CMK (cell line): Measurements from ENCODE around the gene KCNJ10.

ENCODE experiments used
- DNase-seq: peaks from one replicate; pipeline ENCODE4 v3.0.0-alpha.2; 2010; ENCODE audit warnings: low read depth

The KCNJ10 gene

DNA sequence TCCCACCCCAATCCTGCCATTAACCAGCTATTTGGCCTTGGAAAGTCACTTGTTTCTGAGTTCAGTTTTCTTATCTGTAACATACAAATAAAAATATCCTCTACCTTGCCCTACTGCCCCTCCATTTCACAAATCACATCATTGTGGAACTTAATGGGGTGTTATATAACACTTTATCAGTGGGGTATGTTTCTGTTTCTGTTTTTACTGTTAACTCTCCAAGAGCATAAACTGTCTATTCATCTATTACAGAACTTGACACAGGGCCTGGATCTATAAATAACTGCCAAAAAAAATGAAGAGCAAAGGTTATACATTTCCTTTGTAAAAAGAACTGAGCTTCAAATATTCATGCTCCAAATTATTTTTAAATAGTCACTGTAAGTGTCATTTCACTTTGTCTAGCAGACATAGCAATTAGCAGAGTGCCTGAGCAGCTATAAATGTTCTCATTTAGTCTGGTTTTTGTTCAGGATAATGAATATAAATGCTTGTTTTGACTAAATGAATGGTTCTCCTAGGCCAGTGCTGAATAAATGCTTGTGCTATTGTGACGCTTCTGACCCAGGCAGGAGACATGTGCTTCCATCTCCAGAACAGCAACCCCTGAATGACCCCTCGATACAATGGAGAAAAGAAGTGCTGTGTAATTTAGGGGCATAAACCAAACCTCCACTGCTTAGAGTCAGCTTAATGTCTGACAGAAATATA is 45.6 kb downstream of the KCNJ10 start:
- DNase-seq: no peak

DNA sequence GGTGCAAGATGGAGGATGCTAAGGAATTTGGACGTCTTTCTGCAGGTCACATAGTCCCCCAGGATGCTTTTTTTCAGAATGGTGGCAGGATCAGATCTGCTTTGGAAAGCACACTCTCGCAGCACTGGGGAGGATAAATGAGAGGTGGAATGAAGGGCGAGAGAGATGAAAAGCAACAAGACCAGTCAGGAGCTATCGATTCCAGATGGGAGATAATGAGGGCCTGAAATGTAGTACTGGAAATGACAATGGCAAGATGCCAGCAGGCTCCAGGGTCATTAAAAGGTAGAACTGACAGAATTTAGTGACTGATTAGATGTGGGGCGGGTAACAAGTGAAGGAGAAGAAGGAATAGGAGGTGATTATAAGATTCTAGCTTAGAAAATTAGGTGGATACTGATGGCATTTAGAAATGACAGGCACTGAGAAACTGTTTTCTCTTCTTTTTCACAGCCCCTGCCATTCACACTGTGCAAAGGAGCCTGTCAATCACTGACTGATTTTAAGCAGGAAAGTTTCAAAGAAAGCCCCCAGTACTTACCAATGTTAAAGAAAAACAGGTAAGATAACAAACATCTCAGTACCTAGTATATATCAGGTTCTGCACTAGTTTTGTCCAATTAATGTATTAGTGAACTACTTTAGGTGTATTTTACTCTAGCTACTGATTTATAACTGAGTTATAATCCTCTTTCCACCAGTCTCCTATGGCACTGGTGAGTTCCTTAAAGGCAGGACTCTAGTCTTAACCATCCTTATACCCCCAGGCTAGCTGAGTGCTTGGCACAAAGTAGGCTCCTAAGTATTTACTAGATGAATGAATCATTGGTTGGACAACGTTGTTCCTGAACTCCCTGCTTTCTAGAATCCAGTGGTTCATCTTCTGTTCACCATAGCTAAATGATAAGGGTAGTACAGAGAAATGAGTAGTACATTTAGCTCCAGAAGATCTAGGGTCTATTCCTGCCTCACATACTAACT is 47.3 kb downstream of the KCNJ10 start:
- no peak for DNase-seq

GRCh38 chr1:160021376-160022074 is 48.4 kb downstream of the KCNJ10 start:
- DNase-seq: no peak

DNA sequence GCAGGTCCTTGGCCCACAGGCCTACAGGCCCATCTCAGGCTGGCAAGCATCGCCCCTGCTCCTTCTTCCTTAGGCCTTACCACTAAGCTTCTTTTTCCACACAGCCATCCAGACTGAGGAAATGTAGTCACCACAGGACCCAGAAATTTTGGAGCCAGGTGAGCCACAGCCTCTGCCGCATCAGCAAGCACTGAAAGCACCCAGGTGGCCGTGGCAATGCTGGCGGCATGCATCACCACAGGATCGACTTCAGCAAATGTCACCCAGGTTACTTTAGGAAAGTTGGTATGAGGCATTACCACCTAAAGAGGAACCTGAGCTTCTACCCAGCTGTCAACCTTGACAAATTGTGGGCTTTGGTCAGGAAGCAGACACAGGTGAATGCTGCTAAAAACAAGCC is 49.8 kb downstream of the KCNJ10 start:
- DNase-seq: no peak

GRCh38 chr1:160018900-160019299 is 51.1 kb downstream of the KCNJ10 start:
- DNase-seq: no peak

DNA sequence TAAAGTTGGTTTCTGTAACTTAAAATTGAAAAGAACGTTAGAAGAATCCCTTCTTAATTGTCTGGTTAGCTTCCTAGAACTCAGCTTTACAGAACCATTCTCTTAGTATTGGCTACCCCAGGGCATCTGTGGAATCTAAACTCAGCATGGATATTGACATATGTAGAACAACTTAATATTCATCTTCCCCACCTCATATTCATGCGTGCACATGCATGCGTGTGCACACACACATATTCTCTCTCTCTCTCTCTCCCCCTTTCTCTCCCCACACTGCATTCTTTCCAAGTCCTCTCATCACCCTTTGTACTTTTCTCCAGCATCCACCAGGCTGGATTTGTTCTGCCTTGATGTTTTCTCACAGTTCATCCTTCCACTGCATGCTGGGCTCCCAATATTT is 51.6 kb downstream of the KCNJ10 start:
- no peak for DNase-seq

- no peak for DNase-seq
Observed at GRCh38 chr1:160017592-160017991, 52.4 kb downstream of the KCNJ10 start.

DNA sequence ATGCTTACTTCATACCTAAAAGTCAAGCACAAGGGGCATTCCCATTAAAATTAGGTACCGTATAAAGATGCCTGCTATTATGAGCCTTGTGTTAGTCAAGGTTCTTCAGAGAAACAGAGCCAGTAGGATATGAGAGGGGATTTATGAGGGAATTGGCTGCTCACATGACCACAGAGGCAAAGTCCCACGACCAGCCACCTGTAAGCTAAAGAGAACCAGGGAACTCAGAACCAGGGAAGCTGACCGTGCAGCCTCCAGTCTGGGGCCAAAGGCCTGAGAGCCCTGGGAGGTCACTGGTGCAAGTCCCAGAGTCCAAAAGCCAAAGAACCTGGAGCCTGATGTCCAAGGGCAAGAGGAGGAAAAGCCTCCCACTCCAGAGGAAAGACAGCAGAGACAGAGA is 58.2 kb downstream of the KCNJ10 start:
- no peak for DNase-seq

- no peak for DNase-seq
Observed at GRCh38 chr1:160009801-160010200, 60.2 kb downstream of the KCNJ10 start.

- no peak for DNase-seq
Observed at GRCh38 chr1:160009081-160009480, 60.9 kb downstream of the KCNJ10 start.

GRCh38 chr1:160007577-160008200 is 62.3 kb downstream of the KCNJ10 start:
- no peak for DNase-seq

DNA sequence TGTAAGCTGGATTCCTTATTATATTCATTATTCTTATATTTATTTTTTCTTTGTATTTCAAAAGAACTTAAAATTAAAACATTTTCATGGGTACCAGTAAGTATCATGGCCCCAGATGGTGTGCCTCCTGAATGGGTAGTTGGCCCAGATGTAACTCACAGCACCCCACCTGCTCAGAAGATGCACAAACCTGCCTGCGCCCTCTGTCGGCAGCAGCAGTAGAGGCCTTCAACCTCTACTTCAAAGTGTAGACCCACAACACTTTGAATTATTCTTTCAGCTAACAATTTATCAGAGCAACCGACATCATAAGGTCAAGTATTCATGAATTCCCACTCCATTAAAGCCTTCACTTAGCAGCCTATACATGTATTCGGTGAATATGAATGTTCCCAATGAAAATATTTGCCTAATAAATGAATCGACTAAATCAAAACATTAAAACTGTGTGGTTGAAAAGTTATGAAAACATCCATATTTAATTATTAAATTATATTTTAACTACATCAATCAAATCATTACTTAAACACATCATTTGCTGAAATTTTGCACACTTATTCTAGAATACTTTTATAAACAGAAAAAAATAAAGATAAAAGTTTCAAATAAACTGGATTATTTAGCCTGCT is 63.5 kb downstream of the KCNJ10 start:
- peak; percentile 62 for DNase-seq

GRCh38 chr1:160005070-160005469 is 64.9 kb downstream of the KCNJ10 start:
- no peak for DNase-seq

DNA sequence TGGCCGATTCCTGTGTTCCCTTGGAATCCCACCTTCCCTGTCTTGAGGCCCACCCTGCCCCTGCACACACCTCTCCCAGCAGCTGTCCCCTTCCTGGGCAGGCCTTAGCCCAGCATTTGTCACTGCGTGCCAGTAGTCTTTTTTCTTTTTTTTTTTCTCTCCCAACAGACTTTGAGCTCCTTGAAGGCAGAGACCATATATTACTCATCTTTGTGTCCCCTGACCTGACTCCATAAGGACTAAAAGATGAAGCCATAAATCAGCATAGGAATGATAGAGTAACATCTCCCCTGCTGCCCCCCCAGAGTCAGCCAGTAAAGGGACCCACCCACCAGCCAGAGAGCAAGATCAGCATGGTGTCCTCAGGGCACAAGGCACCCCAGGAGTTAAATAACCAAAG is 65.5 kb downstream of the KCNJ10 start:
- DNase-seq: no peak

DNA sequence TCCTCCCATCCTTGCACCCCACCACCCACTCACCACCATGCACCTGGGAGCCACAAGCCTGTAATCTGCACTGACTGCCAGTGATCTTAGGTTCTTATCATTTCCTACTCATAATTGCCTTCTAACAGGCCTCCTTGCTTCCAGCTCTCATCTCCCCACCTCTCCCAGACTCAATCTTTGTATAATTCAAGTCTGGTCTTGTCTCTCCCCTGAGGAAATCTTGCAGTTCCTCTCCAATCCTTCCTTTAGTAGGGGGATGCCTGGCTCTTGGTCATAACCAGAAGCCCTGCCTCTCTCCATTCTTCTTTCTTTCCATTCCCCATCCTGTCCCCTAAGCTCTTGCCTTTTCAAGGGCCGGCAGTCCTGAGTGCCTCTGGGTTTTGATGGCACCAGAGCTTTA is 66.0 kb downstream of the KCNJ10 start:
- DNase-seq: no peak

DNA sequence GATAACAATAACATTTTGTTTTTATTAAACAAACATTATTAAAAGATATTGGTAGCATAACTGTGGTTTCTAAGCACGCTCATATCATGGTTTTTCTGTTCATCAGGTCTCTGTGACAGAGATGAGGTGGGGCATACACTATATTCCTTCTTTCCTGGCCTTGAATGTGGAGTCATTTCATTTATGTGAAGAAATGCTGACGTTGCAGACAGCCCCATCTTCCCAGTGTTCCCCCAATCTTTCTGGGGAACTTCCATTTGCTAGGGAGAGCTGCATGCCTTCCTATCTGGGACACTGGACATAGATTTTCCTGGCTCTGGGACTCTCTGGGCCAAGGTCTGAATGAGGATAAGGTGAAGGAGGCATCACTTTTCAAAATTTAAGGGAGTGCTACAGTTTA is 68.5 kb downstream of the KCNJ10 start:
- no peak for DNase-seq

- no peak for DNase-seq
Observed at GRCh38 chr1:159999204-159999603, 70.8 kb downstream of the KCNJ10 start.

- no peak for DNase-seq
Observed at GRCh38 chr1:159996653-159997052, 73.3 kb downstream of the KCNJ10 start.

GRCh38 chr1:159994896-159995295 is 75.1 kb downstream of the KCNJ10 start:
- no peak for DNase-seq

- no peak for DNase-seq
Observed at GRCh38 chr1:159993911-159994310, 76.0 kb downstream of the KCNJ10 start.

DNA sequence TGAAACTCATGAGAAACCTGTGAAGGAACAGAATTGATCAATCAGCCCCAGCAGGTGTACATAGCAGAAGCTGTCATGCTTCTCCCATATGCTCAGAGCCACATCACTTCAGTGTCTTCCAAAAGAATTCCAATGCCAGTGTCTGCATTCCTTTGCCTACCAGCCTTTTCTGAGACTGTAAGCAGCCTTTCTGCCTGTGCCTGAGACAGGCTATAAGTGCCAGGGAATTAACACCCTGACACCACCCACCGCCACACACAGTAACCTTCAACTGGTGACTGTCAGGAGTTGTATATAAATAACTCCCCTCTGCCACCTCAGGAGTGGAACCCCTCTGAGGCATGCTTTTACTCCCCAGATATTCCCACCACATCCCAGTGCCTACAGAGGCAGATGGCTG is 77.8 kb downstream of the KCNJ10 start:
- no peak for DNase-seq

DNA sequence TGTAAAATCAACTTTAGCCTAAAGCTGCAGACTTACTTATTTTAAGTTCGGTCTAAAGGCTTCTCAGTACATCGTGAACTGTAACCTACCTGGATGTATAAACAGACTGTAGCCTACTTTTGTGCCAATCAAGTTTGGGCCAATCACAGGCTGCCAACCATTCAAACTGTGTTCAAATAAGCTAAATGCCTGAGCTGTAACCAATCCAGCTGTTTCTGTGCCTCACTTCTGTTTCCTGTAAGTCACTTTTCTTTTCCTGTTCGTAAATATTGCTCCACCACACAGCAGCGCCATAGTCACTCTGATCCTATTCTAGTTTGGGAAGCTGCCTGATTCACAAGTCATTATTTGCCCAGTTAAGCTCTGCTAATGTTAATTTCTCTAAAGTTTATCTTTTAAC is 78.4 kb downstream of the KCNJ10 start:
- no peak for DNase-seq
